ENCODE results near the gene CNTNAP5.

- TF ChIP-seq SUZ12 (IDR thresholded peaks at IDR 0.05; ENCODE audit: extremely low read depth, insufficient read depth, insufficient read length) (no peak), YY1 (IDR thresholded peaks at IDR 0.05; ENCODE audit: insufficient read depth, insufficient read length) (no peak), ZNF274 (IDR thresholded peaks at IDR 0.05; ENCODE audit: low read depth, low read length) (no peak)
These were observed 636.5 kb downstream of the CNTNAP5 start for GRCh38 chr2:124661558-124661957.
